ENCODE data around the gene FBXW5. TPM values are rescaled to one million over a fixed set of nuclear protein-coding genes. Genes with fewer than 3 reads are reported as not detected.

Gene FBXW5, protein sequence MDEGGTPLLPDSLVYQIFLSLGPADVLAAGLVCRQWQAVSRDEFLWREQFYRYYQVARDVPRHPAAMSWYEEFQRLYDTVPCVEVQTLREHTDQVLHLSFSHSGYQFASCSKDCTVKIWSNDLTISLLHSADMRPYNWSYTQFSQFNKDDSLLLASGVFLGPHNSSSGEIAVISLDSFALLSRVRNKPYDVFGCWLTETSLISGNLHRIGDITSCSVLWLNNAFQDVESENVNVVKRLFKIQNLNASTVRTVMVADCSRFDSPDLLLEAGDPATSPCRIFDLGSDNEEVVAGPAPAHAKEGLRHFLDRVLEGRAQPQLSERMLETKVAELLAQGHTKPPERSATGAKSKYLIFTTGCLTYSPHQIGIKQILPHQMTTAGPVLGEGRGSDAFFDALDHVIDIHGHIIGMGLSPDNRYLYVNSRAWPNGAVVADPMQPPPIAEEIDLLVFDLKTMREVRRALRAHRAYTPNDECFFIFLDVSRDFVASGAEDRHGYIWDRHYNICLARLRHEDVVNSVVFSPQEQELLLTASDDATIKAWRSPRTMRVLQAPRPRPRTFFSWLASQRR
- 100 to 1,000 TPM; 102 to 155 TPM for total RNA-seq

GRCh38 chr9:136944519-136945332, at the start of gene FBXW5, which contains the start of gene C8G:
Gene FBXW5, minus strand, starts transcription at chr9:136944738. Its CDS starts 655 bp downstream, at chr9:136944083.
Gene C8G, plus strand, starts transcription at chr9:136945243. Its CDS starts 78 bp downstream, at chr9:136945321.
- Mint-ChIP-seq H3K9me3 (no peaks in the 10 kb centered on the region), H3K27me3 (no peaks in the 10 kb centered on the region), H3K27ac (peak within 1 kb of the TSS; percentile 83 to 85), H3K4me1 (ENCODE audit: low read depth in 2 of 2) (peaks cover 6 to 14% of the 10 kb centered on the region in 2 donors), H3K4me3 (peak within 1 kb of the TSS; percentile 84), H3K36me3 (no peaks in the 10 kb centered on the region)
- peak; percentile 93 for ATAC-seq
- DNase-seq (ENCODE audit: low spot score), result peak; percentile 99

- Mint-ChIP-seq H3K27ac (peak overlapping the region; percentile 67 to 70), H3K4me3 (peak overlapping the region; percentile 81)
Observed at GRCh38 chr9:136992819-136993369, 48.4 kb upstream of the FBXW5 start.

DNA sequence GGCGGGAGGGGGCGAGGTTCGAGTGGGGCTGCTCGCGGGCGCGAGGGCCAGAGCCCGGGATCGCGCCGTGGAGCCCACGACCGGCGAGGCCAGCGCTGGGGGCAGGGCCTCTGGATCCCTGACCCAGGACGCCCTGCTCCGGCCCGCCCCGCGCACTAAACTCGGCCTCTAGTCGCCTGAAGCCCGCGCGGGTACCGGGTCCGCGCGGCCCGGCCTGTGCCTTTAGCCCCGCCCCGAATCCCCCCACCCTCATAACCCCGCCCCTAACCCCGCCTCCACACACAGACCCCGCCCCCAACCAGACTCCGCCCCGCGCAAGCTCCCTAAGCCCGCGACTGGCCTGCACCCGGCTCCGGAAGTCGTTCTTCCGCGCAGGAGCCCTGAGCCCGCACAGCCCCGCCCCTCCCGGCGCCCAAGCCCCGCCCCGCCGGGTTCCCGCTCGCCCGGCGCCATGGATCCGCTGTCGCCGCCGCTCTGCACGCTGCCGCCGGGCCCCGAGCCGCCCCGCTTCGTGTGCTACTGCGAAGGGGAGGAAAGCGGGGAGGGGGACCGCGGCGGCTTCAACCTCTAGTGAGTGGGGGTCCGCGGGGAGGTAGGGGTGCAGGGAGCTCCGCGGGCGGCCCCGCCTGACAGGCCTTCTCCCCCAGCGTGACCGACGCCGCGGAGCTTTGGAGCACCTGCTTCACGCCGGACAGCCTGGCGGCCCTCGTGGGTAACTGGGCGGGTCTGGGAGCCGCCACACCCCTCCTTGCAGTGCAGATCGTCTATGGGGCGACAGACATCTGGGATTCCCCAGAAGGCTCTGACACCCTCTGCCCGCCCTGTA, 47.7 kb upstream of the FBXW5 start, which contains the start of gene PAXX:
TSS of gene PAXX (plus strand) at position 430 of the 826 bp plus-strand sequence. CDS start at position 452, 22 bp downstream.
- Mint-ChIP-seq H3K9me3 (no peaks in the 10 kb centered on the region), H3K27ac (peak within 1 kb of the TSS; percentile 80 to 88), H3K36me3 (no peaks in the 10 kb centered on the region), H3K4me1 (ENCODE audit: low read depth in 2 of 2) (peaks cover 18 to 27% of the 10 kb centered on the region in 2 donors), H3K27me3 (peaks cover 0 to 2% of the 10 kb centered on the region in 2 donors), H3K4me3 (peak within 1 kb of the TSS; percentile 81)
- DNase-seq (ENCODE audit: low spot score), result peak; percentile 96
- peak; percentile 91 to 94 for ATAC-seq

More at GRCh38 chr9:136992819-136993369, 48.4 kb upstream of the FBXW5 start:
- H3K36me3 Mint-ChIP-seq, result no peaks in the 10 kb centered on the region
- DNase-seq (ENCODE audit: low spot score), result no peak
- no peaks in the 10 kb centered on the region for H3K9me3 Mint-ChIP-seq
- H3K27me3 Mint-ChIP-seq, result peaks cover 0 to 2% of the 10 kb centered on the region in 2 donors
- ATAC-seq, result no peak
- peaks cover 23 to 33% of the 10 kb centered on the region in 2 donors for H3K4me1 Mint-ChIP-seq (ENCODE audit: low read depth in 2 of 2)

- Mint-ChIP-seq H3K4me3 (peak overlapping the region; percentile 81), H3K27ac (peak overlapping the region; percentile 60 to 80)
Observed at GRCh38 chr9:136990242-136990911, 45.8 kb upstream of the FBXW5 start.

DNA sequence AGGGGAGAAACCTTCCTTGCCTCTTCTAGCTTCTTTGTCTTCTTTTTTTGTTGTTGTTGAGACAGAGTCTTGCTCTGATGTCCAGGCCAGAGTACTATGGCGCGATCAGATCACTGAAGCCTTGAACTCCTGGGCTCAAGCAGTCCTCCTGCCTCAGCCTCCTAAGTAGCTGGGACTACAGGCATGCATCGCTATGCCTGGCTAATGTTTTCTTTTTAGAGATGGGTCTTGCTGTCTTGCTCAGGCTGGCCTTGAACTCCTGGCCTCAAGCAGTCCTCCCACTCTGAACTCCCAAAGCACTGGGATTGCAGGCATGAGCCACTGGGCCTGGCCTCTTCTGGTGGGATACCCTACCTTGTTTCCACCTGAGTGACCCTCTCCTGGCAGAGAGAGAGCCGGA, 44.3 kb upstream of the FBXW5 start:
- H3K27ac Mint-ChIP-seq, result no peak overlapping the region
- H3K9me3 Mint-ChIP-seq, result no peaks in the 10 kb centered on the region
- no peak overlapping the region for H3K4me3 Mint-ChIP-seq
- no peak for DNase-seq (ENCODE audit: low spot score)
- H3K36me3 Mint-ChIP-seq, result no peaks in the 10 kb centered on the region
- peaks cover 19 to 25% of the 10 kb centered on the region in 2 donors for H3K4me1 Mint-ChIP-seq (ENCODE audit: low read depth in 2 of 2)
- H3K27me3 Mint-ChIP-seq, result peaks cover 5% of the 10 kb centered on the region in 2 donors
- no peak for ATAC-seq

More at GRCh38 chr9:136990242-136990911, 45.8 kb upstream of the FBXW5 start:
- H3K4me1 Mint-ChIP-seq (ENCODE audit: low read depth in 2 of 2), result peaks cover 18 to 24% of the 10 kb centered on the region in 2 donors
- ATAC-seq, result no peak
- no peaks in the 10 kb centered on the region for H3K36me3 Mint-ChIP-seq
- no peaks in the 10 kb centered on the region for H3K9me3 Mint-ChIP-seq
- peaks cover 0 to 2% of the 10 kb centered on the region in 2 donors for H3K27me3 Mint-ChIP-seq
- no peak for DNase-seq (ENCODE audit: low spot score)

GRCh38 chr9:136985853-136986252, 41.3 kb upstream of the FBXW5 start:
- Mint-ChIP-seq H3K36me3 (no peaks in the 10 kb centered on the region), H3K27me3 (peaks cover 7 to 9% of the 10 kb centered on the region in 2 donors), H3K4me1 (ENCODE audit: low read depth in 2 of 2) (peaks cover 10 to 13% of the 10 kb centered on the region in 2 donors), H3K27ac (no peak overlapping the region), H3K4me3 (no peak overlapping the region), H3K9me3 (no peaks in the 10 kb centered on the region)
- no peak for ATAC-seq
- no peak for DNase-seq (ENCODE audit: low spot score)

- Mint-ChIP-seq H3K9me3 (no peaks in the 10 kb centered on the region), H3K27me3 (peaks cover 7 to 9% of the 10 kb centered on the region in 2 donors), H3K27ac (no peak overlapping the region), H3K36me3 (no peaks in the 10 kb centered on the region), H3K4me3 (no peak overlapping the region), H3K4me1 (ENCODE audit: low read depth in 2 of 2) (peaks cover 6% of the 10 kb centered on the region in 2 donors)
- DNase-seq (ENCODE audit: low spot score) (no peak), ATAC-seq (no peak)
Observed at GRCh38 chr9:136985027-136985602, 40.6 kb upstream of the FBXW5 start.

- ATAC-seq (no peak), DNase-seq (ENCODE audit: low spot score) (no peak)
- Mint-ChIP-seq H3K4me1 (ENCODE audit: low read depth in 2 of 2) (peaks cover 4 to 6% of the 10 kb centered on the region in 2 donors), H3K27me3 (peaks cover 5 to 9% of the 10 kb centered on the region in 2 donors), H3K27ac (no peak overlapping the region), H3K9me3 (no peaks in the 10 kb centered on the region), H3K4me3 (no peak overlapping the region), H3K36me3 (no peaks in the 10 kb centered on the region)
Observed at GRCh38 chr9:136984464-136985026, 40.0 kb upstream of the FBXW5 start.

DNA sequence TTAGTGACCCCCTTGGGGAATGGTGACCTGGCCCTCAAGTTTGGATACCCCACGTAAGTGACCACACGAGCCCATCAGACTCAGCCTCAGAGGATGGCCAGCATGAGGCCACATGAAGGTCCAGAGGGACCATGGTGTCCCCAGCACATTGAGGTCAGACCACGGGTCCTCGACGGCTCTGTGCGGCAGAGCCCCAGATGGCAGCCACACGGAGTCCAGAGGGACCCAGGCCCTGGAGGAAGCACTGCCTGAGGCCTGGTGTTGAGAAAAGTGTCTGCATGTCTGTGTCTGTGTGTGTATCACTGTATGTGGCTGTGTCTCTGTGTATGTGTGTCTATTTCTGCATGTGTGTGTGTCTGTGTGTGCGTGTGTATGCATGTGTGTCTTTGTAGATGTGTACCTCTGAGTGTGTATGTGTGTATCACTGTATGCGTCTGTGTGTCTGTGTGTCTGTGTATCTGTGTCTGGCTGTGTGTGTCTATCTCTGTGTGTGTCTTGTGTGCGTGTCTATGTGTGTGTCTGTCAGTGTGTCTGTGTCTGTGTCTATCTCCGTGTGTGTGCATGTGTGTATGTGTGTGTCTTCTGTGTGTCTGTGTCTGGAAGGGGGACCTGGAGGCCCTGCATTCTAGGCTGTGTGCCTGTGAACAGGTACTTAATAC, 39.2 kb upstream of the FBXW5 start:
- no peaks in the 10 kb centered on the region for H3K9me3 Mint-ChIP-seq
- H3K36me3 Mint-ChIP-seq, result no peaks in the 10 kb centered on the region
- H3K4me3 Mint-ChIP-seq, result peak overlapping the region; percentile 2
- no peak overlapping the region for H3K27ac Mint-ChIP-seq
- H3K4me1 Mint-ChIP-seq (ENCODE audit: low read depth in 2 of 2), result peaks cover 4 to 6% of the 10 kb centered on the region in 2 donors
- ATAC-seq (no peak), DNase-seq (ENCODE audit: low spot score) (no peak)
- H3K27me3 Mint-ChIP-seq, result peaks cover 5 to 9% of the 10 kb centered on the region in 2 donors

DNA sequence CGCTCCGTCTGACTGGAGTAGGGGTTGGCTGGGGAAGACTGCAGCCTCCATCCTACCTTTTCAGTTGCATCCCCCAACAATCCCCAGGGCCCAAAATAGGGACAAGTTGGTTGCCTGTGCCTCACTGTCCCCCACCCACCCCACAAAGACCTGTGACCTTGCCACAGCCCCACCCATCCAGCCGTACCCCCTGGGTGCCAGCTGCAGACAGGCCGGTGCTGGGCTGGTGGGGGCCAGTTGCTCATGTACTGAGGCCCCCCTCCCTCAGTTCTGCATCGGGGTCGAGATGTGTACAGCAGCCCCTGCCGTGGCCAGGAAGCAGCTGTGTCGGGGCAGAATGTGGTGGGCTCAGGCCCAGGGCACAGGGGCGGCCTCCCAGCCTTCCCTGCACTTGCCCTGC, 38.6 kb upstream of the FBXW5 start:
- H3K27me3 Mint-ChIP-seq, result peaks cover 5 to 9% of the 10 kb centered on the region in 2 donors
- DNase-seq (ENCODE audit: low spot score) (no peak), ATAC-seq (no peak)
- no peaks in the 10 kb centered on the region for H3K9me3 Mint-ChIP-seq
- no peak overlapping the region for H3K4me3 Mint-ChIP-seq
- H3K4me1 Mint-ChIP-seq (ENCODE audit: low read depth in 2 of 2), result peaks cover 4 to 6% of the 10 kb centered on the region in 2 donors
- no peak overlapping the region for H3K27ac Mint-ChIP-seq
- H3K36me3 Mint-ChIP-seq, result no peaks in the 10 kb centered on the region
